Transverse colon (tissue), 4 donors: ENCODE measurements around the gene FIZ1.

Source experiments
- EP300 ChIP-seq: sonication (generic); formaldehyde crosslinking; IDR thresholded peaks from one replicate; pipeline ENCODE4 v1.6.1; 2017; ENCODE audit warnings: antibody characterized with exemption, low read depth
- POLR2A ChIP-seq: fragments of 450-650 bp; IDR thresholded peaks from one replicate; pipeline ENCODE4 v1.6.1; 2016; ENCODE audit warnings: antibody characterized with exemption, mild to moderate bottlenecking, moderate library complexity
- POLR2AphosphoS5 ChIP-seq, 3 donors: sonication (generic); formaldehyde crosslinking; IDR thresholded peaks; one replicate each; pipeline ENCODE4 v1.6.1; 2016; ENCODE audit warnings: antibody characterized with exemption in 3 of 3
- TF ChIP-seq, protein P1 (sequence below), 5 experiments: fragments of 200-600 bp in 3 of 5; fragments of 450-650 bp in 2 of 5; sonication (generic) in 3 of 5; IDR thresholded peaks; 1 replicate in 2 of 5; 2 replicates in 3 of 5; pipeline ENCODE4 v1.5.1; 2016 to 2017; ENCODE audit warnings: antibody characterized with exemption in 5 of 5, inconsistent platforms in 3 of 5, mild to moderate bottlenecking in 2 of 5, moderate library complexity in 1 of 5

DNA sequence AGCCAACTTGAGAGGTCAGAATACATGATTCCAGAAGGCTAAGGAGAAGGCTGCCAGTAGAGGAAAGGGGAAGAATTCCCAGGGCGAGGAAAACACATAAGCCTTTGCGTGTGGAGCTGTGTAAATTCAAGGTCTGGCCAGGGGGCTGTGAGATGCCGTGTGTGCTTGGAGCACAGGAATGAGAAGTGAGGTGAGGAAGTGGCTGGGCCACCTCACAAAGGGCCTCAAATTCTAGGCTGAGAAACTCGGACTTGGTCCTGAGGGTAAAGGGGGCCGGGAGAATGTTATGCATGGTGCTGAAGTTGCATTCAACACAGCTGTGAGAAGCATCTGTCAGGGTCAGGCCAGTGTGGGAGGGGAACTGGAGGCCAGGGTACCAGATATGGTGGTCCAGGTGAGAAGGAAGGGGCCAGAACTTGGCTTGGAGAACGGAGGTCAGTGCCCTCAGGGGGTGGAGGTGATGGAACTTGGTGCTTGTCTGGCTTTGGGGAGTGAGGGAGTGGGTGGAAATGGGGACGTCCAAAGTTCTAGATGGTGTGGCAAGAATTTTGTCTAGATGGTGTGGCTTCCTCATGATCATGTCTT, 36.6 kb upstream of the FIZ1 start:
- TF ChIP-seq, protein P1, sequence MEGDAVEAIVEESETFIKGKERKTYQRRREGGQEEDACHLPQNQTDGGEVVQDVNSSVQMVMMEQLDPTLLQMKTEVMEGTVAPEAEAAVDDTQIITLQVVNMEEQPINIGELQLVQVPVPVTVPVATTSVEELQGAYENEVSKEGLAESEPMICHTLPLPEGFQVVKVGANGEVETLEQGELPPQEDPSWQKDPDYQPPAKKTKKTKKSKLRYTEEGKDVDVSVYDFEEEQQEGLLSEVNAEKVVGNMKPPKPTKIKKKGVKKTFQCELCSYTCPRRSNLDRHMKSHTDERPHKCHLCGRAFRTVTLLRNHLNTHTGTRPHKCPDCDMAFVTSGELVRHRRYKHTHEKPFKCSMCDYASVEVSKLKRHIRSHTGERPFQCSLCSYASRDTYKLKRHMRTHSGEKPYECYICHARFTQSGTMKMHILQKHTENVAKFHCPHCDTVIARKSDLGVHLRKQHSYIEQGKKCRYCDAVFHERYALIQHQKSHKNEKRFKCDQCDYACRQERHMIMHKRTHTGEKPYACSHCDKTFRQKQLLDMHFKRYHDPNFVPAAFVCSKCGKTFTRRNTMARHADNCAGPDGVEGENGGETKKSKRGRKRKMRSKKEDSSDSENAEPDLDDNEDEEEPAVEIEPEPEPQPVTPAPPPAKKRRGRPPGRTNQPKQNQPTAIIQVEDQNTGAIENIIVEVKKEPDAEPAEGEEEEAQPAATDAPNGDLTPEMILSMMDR (IDR thresholded peaks at IDR 0.05): no peak
- no peak for TF ChIP-seq POLR2A
- TF ChIP-seq POLR2AphosphoS5 (IDR thresholded peaks at IDR 0.05): no peak
- TF ChIP-seq EP300: no peak
